Esophagus muscularis mucosa (tissue), 4 donors: Measurements from ENCODE around the gene ZC3H6.
"Not testable (repeated sequence)": the region's sequence is repeated elsewhere in the genome, so short reads cannot be mapped to it uniquely, and the experiment has no call there.

Source experiments
- EP300 ChIP-seq: sonication (generic); formaldehyde crosslinking; IDR thresholded peaks from one replicate; pipeline ENCODE4 v1.6.1; 2017; ENCODE audit warnings: antibody characterized with exemption
- POLR2A ChIP-seq: fragments of 450-650 bp; IDR thresholded peaks from one replicate; pipeline ENCODE4 v1.6.1; 2017; ENCODE audit warnings: antibody characterized with exemption, moderate library complexity, mild to moderate bottlenecking, low read depth
- TF ChIP-seq, protein P1 (sequence below), 3 experiments: fragments of 200-600 bp in 2 of 3; fragments of 450-650 bp in 1 of 3; sonication (generic) in 2 of 3; IDR thresholded peaks; one replicate each; pipeline ENCODE4 v1.5.1; 2017 to 2019; ENCODE audit warnings: antibody characterized with exemption in 3 of 3, mild to moderate bottlenecking in 2 of 3, moderate library complexity in 1 of 3

- not testable (repeated sequence) for TF ChIP-seq POLR2A, EP300
- TF ChIP-seq, protein P1, sequence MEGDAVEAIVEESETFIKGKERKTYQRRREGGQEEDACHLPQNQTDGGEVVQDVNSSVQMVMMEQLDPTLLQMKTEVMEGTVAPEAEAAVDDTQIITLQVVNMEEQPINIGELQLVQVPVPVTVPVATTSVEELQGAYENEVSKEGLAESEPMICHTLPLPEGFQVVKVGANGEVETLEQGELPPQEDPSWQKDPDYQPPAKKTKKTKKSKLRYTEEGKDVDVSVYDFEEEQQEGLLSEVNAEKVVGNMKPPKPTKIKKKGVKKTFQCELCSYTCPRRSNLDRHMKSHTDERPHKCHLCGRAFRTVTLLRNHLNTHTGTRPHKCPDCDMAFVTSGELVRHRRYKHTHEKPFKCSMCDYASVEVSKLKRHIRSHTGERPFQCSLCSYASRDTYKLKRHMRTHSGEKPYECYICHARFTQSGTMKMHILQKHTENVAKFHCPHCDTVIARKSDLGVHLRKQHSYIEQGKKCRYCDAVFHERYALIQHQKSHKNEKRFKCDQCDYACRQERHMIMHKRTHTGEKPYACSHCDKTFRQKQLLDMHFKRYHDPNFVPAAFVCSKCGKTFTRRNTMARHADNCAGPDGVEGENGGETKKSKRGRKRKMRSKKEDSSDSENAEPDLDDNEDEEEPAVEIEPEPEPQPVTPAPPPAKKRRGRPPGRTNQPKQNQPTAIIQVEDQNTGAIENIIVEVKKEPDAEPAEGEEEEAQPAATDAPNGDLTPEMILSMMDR (IDR thresholded peaks at IDR 0.05), result not testable (repeated sequence)
Observed at GRCh38 chr2:112282066-112282465, 6.7 kb downstream of the ZC3H6 start.
